GM21528 (cell line): ENCODE data around the gene HSPBAP1.
"Not testable (repeated sequence)": the region's sequence is repeated elsewhere in the genome, so short reads cannot be mapped to it uniquely, and the experiment has no call there.

Experiments used
- ATAC-seq: cut with Tn5 transposase; IDR thresholded peaks from one replicate; pipeline ENCODE4 v1.9.1; 2021; ENCODE audit warnings: mild to moderate bottlenecking, moderate library complexity; ENCODE audit not compliant: unreplicated experiment, low FRiP score

HSPBAP1 gene

DNA sequence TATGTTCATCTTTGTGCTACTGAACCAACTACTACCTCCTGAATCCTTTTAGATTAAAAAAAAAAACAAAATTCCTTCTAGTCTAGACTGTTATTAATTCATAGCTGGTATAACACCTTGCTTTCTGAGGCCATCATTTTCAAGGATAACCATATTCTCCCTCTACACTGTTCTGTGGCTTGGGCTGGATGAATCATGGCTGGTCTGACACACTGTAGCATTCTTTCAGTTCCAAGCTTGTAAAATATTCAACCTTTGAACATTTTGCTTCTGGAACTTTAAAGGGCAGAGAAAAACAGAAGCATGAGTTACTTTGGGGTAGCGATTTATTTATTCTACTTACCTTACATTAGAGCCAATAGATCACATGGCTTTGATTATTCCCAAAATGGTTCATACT, 7.6 kb downstream of the HSPBAP1 start:
- no peak for ATAC-seq

DNA sequence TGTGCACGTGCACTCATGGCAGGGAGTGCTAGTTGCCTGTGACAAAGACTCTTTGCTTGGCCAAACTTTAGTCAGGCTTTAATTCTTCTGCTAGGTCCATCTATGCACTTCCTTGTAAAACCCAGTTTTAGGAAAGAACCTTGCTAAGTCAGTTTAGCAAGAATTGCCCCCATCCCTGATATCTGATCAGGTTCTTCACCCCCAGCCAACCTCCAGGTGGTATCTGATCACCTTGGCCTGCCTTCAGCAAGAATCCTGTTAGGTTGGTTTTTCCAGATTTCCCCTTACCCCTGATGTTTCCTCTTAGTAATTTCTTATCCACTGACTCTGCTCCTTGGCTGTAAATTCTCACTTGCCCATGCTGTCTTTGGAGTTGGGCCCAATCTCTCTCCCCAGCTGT, 8.4 kb downstream of the HSPBAP1 start:
- ATAC-seq: no peak

DNA sequence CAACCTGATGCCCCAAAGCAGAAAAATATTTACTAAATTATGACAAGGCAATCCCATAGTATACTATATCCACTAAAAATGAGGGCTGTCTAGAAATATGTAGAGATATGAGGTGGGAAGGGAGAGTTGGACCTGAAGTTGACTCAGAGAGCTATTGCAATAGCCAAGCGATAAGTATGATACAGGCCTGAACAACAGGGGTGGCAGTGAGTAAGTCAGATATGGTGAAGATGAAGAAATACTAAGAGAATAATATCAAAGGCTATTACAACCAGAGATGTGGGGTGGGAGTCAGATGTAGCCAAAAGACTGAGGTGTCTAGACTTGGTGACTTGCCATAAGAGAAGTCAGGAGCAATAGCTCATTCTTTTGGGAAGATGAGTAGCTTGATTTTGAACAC, 9.2 kb downstream of the HSPBAP1 start:
- ATAC-seq: no peak

DNA sequence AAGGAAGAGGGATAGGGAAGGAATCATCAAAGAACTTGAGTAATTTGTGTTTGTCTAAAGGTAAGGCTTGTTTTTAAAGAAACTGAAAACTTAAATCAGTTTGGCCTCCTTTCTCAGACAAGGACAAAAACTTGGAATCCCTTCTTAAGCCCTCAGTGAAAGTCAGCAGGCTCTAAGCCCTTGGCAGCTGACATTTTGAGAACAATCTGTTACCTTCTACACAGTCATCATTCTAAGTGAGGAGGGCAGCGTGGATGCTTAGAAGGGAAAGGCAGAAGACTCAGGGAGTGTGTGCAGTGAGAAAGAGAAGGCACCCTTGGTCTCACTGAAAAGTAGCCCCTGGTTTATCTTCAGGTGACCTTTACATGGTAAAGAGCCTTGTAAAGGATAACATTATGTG, 10.8 kb downstream of the HSPBAP1 start:
- ATAC-seq: no peak

DNA sequence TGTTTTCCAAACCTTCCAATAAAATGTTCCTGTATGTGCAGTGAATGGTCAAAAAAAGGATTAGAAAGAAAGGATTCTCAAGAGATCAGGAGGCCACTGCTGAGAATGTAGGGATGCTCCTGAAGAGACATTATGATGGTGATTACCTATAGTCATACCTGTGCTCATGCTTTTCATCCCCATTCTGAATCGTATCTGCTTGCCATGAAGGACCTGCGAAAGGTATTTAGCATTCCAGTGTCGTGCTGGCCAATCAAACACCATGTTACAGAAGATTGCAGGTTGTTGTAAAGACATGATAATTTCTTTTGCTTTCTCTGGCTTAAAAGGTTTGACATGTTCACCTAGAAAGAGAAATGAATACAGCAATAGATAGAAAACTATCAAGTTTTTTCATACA, 16.1 kb downstream of the HSPBAP1 start:
- no peak for ATAC-seq

DNA sequence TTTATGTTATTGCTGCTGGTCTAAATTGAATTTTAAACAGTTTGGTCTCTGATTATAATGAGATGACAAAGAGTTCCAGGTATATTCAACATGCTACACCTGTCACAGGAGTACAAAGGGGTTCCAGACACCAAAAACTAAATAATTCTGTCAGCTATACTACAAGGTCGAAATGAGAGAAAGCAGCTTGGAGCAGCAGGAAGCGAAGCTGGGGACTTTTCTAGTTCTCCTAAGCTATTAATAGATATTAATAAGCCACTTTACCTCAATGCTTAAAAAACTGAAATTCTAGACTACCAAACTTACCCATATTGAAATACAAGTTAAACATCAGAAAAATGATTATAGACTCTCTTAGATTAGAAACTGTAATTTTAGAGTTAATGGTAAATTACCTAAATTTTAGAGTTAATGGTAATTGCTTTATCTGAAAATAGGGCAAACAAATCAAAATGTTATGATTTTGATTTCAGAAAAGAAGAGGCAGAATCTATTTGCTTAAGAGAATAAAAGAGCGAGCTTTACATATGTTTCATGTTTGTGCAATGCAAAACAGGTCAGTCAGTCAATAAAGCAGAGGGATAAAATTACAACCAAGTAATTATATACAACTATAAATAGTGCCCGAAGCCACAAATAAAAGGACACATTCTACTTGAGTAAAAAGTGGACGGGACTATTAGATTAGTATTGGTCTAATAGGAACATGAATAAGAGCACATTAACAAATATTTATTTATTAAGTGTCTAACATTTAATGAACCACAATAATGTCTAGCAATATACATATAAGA, 16.8 kb downstream of the HSPBAP1 start:
- ATAC-seq: no peak

DNA sequence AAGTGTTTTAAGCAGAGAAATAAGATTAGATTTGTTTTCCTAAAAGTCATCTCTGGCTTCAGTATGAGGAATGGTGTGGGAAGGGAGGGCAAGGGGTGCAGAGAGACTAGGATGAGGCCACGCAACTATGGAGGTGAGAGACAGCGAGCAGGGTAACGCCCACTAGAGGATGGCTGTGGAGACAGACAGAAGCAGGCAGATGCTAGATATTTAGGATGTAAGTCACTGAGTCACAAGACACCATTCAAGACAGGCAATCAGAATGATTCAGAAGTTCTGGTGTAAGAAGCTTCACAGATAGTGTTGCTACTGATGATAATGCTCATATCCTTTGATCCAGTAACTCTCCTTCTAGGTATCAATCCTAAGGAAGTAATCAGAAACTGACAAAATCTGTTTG, 19.1 kb downstream of the HSPBAP1 start:
- no peak for ATAC-seq

DNA sequence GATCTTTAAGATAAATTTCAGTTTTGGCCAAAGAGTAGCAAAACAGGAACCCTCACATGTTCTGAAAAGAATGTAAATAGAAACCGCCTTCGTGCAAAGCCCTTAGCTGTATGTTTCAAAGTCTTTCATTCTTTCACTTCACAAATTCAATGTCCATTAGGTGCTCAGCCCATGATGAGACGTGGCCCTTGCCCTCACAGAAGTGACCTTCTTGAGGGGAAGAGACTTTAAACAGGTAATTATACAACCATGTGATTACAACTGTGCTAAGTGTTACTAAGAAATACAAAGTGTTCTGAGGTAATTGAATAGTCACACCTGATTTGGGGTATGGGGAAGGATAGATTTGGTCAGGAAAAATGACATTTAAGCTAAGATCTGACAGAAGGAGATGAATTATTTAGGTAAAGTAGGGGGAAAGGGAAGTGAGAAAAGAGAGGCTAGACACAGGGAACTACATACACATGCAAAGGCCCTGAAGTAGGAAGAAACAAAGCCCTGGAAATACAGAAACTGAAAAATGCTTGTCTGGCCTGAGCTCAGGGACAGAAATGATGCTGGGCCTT, 19.6 kb downstream of the HSPBAP1 start:
- ATAC-seq: no peak

DNA sequence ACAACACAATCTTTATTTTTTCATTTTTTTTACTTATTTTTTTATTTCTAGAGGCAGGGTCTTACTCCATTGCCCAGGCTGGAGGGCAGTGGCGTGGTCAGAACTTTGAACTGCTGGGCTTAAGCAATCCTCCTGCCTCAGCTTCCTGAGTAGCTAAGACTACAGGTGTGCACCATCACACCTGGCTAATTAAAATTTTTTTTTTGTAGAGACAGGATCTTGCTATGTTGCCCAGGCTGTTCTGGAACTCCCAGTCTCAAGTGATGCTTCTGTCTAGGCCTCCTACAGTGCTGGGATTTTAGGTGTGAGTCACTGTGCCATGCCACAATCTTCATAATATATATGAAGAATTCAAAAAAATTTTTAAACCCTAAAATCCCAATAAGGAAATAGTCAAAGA, 20.8 kb downstream of the HSPBAP1 start:
- ATAC-seq: no peak

DNA sequence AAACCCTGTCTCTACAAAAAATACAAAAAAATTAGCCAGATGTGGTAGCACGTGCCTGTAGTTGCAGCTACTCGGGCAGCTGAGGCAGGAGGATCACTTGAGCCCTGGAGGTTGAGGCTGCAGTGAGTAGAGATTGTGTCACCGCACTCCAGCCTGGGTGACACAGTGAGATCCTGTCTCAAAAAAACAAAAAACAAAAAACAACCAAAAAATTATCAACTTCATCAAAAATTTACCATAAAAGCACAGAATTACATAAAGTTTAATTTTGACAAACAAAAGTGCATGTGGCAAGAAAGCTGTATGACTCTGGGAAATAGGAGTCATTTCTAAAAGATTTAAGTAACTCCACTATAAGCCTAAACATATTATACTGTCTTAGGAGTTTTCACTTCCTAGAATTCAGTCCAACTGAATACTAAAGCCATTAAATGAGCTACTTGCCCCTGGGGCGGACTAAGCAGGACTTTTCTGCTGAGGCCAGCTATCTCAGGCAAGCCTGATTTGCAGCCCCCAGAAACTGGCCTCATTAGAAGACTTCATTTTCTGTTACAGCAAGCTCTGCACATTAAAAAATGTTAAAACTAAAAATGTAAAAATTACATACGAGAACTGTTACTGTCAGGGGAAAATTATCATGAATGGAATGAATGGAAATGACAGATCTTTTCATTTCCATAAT, 23.0 kb downstream of the HSPBAP1 start:
- ATAC-seq: no peak

DNA sequence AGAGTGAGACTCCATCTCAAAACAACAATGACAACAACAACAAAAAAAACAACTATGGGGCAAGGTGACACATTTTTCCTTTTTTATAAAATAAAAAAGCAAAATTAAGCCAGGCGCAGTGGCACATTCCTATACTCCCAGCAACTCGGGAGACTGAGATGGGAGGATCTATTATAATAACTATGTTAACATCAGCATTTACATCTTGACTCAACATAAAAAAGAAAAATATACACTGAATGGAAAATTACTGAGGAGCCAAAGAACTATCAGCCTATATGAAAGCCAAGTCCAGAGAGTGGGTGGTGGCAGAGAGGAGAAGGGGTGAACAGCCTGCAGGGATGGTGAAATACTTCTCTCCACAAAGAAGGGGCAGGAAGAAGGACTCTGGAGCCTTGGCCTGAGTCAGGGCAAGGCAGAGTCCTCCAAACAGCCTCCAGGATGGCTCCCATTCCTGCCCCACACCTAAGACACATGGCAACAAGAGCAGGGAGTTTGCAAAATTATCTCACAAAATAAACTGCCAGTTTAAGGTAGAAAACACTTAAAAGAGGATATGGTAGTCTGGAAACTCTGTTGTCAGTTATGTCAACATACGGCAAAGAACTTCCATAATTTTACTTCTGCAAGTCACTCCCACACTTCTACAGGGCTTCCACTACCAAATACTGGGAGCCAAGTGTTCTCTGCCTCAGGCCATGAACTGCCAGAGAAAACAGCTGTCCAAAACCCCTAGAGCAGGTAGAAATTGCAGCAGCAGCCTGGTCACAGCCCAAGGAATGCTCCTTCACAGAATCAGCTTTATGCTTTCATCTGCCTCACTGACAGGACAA, 25.9 kb downstream of the HSPBAP1 start:
- no peak for ATAC-seq

DNA sequence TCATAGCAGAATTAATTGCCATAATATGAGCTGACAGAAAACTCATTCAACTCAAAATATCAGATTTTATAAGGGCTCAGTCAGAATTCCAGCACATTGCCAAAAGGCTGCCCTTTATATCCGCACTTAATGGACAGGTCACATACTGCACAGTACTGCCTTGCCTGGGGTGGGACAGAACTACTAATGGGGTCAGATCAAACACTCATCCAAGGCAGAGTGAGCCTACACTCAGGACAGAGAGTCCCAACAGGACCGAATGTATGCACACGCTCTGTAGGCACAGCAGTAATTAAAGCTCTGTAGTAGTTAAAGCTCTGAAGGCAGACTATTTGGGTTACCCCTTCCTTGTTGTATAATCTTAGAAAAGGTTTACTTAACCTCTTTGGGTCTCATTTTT, 27.2 kb downstream of the HSPBAP1 start:
- ATAC-seq: no peak

DNA sequence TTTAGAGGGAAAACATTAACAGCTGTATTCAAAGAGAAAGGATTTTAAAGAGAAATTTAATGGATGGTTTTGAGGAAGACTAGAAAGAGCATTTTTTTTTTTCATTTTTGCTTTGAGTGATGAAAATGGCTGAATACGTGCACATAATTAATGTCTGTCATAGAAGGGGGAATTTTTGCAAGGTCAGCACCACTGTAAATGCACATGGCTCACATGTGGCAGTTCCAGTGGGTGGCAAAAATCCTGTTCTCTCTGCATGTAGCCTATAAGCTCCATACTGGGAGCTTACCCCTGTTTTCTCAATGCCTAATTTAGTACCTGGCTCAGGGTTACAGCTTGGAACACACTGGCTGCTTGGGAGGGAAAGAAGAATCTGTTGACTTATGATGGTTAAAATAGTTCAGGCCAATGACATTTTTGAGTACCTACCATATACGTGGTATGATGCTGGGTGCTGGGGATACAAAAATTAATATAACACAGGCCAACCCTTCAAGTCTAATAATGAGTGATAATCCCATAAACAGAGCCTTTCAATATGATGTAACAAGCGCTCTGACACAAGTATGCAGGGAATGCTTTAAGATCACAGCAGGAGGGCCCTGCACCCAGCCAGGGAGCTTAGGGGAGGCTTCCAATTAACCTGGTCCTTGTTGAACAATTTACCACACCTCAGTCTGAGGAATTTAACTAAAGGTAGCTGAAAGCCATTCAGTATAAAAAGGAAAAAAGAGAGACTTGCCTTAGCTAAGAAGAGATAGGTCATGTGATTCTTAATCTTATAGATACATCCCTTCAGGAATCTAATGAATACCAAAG, 33.0 kb downstream of the HSPBAP1 start:
- no peak for ATAC-seq

DNA sequence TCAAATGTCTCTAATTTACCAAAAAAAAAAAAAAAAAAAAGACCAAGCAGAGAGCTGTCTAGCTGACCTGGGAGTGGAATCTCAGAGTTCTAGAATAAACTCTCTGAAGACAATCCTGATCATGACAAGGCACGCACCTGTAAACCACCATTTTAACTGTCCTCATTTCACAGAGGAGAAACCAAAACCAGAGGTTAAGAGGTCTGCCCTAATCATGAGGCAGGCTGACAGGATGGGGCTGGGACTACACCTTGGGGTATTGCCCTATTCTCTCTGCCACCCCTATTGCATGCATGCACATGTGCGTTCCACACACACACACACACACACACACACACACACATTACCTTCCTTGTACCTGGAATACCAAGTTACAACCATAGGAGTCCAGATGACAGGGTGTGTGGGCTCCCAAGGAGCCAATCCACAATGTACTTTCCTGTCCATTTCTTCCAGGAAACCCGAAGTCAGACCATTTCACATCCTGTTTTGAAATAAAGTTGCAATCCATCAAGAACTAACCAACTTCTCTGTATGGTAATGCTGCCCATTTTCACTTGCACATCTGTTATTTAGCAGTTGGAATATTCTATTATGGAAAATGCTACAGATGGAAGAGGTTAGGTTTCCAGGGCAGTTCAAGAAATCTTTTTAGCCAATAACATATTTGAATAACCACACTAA, 34.6 kb downstream of the HSPBAP1 start:
- ATAC-seq: no peak

DNA sequence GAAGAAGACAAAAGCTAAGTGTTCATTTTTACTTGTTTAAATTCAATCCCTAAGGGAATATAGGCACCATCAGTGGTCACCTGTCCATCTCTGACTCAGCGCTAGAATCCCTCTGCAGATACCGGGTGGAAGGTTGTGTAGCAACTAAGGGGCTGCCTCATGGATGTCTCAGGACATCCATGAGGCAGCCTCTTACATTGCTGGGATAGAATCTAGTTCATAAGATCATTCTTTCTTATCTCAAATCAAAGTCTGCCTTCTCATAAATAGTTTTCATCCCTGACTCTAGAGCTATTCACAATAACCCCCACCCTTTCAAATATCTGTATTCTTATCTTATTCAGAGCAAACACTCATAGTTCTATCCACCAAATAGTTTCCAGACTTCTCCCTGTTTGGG, 38.1 kb downstream of the HSPBAP1 start:
- no peak for ATAC-seq

DNA sequence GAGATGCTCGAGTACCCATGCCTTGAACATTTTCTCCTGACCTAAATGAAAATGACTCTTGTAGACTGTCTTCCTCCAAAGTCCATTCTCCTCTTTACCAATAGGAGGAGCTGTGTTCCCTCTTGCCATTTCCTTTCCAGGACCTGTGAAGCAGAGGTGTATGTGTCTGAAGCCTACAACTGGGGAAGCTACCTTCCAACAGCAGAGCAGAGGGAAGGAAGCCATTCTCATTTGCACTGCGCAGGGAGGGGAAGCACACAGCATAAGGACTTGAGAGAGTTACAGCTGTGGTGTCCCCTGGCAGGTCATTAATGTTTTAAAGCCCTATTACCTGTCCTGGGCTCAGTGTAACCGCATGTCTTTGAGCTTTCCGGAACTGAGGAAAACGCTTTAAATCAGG, 38.7 kb downstream of the HSPBAP1 start:
- ATAC-seq: no peak

DNA sequence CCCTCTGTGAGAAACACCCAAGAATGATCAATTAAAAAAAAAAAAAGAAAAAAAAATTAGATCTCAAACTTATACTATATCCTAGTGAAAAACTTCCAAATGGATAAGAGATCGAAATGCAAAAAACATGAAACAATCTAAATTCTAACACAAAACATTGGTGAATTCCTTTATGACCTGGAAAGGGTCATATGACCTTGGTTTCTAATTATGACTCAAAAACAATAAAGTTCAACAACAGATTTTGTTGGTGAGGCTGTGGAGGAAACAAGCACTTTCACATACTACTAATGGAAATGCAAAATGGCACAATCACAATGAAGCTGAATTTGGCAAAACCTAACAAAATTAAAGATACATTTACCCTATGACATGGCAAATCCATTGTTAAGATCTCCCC, 45.3 kb downstream of the HSPBAP1 start:
- ATAC-seq: no peak

DNA sequence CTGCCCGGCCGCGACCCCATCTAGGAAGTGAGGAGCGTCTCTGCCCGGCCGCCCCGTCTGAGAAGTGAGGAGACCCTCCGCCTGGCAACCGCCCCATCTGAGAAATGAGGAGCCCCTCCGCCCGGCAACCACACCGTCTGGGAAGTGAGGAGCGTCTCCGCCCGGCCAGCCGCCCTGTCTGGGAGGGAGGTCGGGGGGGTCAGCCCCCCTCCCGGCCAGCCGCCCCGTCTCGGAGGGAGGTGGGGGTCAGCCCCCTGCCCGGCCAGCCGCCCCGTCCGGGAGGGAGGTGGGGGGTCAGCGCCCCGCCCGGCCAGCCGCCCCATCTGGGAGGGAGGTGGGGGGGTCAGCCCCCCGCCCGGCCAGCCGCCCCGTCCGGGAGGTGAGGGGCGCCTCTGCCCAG, 46.3 kb downstream of the HSPBAP1 start:
- not testable (repeated sequence) for ATAC-seq

DNA sequence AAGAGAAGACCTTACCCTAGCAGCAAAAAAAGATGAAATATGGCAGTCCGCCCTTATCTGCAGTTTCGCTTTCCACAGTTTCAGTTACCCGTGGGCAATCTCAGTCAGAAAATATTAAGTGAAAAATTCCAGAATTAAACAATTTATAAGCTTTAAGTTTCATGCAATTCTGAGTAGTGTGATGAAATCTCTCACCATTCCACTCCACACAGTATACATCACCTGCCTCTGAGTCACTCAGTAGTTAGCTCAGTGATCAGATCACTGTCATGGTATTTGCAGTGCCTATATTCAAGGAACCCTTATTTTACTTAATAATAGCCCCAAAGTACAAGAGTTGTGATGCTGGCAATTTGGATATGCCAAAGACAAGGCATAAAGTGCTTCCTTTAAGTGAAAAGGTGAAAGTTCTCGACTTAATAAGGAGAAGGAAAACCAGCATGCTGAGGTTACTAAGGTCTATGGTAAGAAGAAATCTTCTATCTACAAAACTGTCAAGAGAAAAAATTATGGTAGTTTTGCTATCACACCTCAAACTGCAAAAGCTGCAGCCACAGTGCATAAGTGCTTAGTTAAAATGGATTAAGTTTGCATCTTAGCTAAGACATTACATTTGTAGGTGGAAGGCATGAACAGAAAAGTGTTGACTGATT, 48.1 kb downstream of the HSPBAP1 start:
- ATAC-seq: no peak
